Mucosa of descending colon (tissue), 3 donors: ENCODE measurements around the gene RIN3. TPM values are rescaled to one million over a fixed set of nuclear protein-coding genes. Genes with fewer than 3 reads are reported as not detected.

ENCODE experiments used
- ATAC-seq: fragments of 200-7000 bp; cut with Tn5 transposase; one replicate; pipeline ENCODE4 v1.9.1; 2020; ENCODE audit warnings: mild to moderate bottlenecking, moderate library complexity
- DNase-seq, 3 donors: peaks; one replicate each; pipeline ENCODE4 v3.0.0-alpha.2; 2020
- H3K36me3 ChIP-seq: fragments of 200-600 bp; one replicate; pipeline ENCODE4 v1.8.0; 2021; ENCODE audit warnings: low read depth, mild to moderate bottlenecking
- H3K4me1 ChIP-seq: fragments of 200-600 bp; one replicate; pipeline ENCODE4 v1.8.0; 2021; ENCODE audit warnings: low read depth, mild to moderate bottlenecking
- H3K4me3 ChIP-seq: fragments of 200-600 bp; one replicate; pipeline ENCODE4 v1.8.0; 2021; ENCODE audit warnings: mild to moderate bottlenecking
- H3K9me3 ChIP-seq: fragments of 200-600 bp; one replicate; pipeline ENCODE4 v1.8.0; 2021; ENCODE audit warnings: mild to moderate bottlenecking
- CTCF ChIP-seq: fragments of 200-600 bp; IDR thresholded peaks from one replicate; pipeline ENCODE4 v1.8.0; 2022; ENCODE audit warnings: antibody characterized with exemption, mild to moderate bottlenecking
- intact Hi-C, 2 donors: fragments of 100-400 bp; cut with DNase I in 1 of 2; cut with micrococcal nuclease in 1 of 2; formaldehyde crosslinking; loops; one replicate each; pipeline versions ENCODE4 v1.11.0 to v1.11.1; 2022; cut with DNase I, micrococcal nuclease
- total RNA-seq, 3 donors: library from RNA; stranded (reverse); fragmentation: NEBNext Ultra II Directional in 2 of 3; extraction: Animal tissue kit (Norgen Biotek cat#: 25700) in 2 of 3; gene quantifications; one replicate each; pipeline versions ENCODE4 v1.2.1 to v1.2.4, GENCODE V29; 2021 to 2023
- donor health status: DM: no; HTN: no; CAD: no; lungs with moderate emphysema.
- donor health status: DM: no; HTN: no; CAD: no.
- donor health status: DM: no; HTN: yes; CAD: no.

RIN3 gene
- total RNA-seq, 3 donors from 2014 or later, result 26.2 to 51.0 (median 32.9) TPM

GRCh38 chr14:92581206-92581605 is 67.6 kb downstream of the RIN3 start:
- ATAC-seq (no peak), DNase-seq (no peak)
- Histone ChIP-seq H3K9me3 (no peaks in the 10 kb centered on the region), H3K4me3 (no peak overlapping the region), H3K36me3 (no peaks in the 10 kb centered on the region), H3K4me1 (peaks cover 4% of the 10 kb centered on the region)
- intact Hi-C loops, result no loop called here
- no peak for TF ChIP-seq CTCF

- intact Hi-C loops, result no loop called here
- no peak for TF ChIP-seq CTCF
- Histone ChIP-seq H3K4me1 (peaks cover 6% of the 10 kb centered on the region), H3K36me3 (no peaks in the 10 kb centered on the region), H3K4me3 (no peak overlapping the region), H3K9me3 (no peaks in the 10 kb centered on the region)
- ATAC-seq, result no peak
- no peak for DNase-seq
Observed at GRCh38 chr14:92581966-92582566, 68.5 kb downstream of the RIN3 start.

GRCh38 chr14:92582706-92583452 is 69.3 kb downstream of the RIN3 start:
- ATAC-seq (peak; percentile 12), DNase-seq (no peak)
- peaks cover 9% of the 10 kb centered on the region for H3K4me1 ChIP-seq
- no peak for TF ChIP-seq CTCF
- no peaks in the 10 kb centered on the region for H3K36me3 ChIP-seq
- intact Hi-C loops, result no loop called here
- no peak overlapping the region for H3K4me3 ChIP-seq
- H3K9me3 ChIP-seq, result no peaks in the 10 kb centered on the region

GRCh38 chr14:92584220-92584619 is 70.6 kb downstream of the RIN3 start:
- intact Hi-C loops, result no loop called here
- TF ChIP-seq CTCF, result no peak
- Histone ChIP-seq H3K9me3 (no peaks in the 10 kb centered on the region), H3K4me1 (peaks cover 9% of the 10 kb centered on the region), H3K4me3 (no peak overlapping the region), H3K36me3 (no peaks in the 10 kb centered on the region)
- ATAC-seq (no peak), DNase-seq (no peak)

GRCh38 chr14:92584816-92585215 is 71.2 kb downstream of the RIN3 start:
- Histone ChIP-seq H3K9me3 (no peaks in the 10 kb centered on the region), H3K4me3 (no peak overlapping the region), H3K4me1 (peaks cover 9% of the 10 kb centered on the region), H3K36me3 (no peaks in the 10 kb centered on the region)
- ATAC-seq (no peak), DNase-seq (no peak)
- TF ChIP-seq CTCF, result no peak
- intact Hi-C loops, result no loop called here
